ENCODE data around the gene PRMT7. TPM values are rescaled to one million over a fixed set of nuclear protein-coding genes. Genes with fewer than 3 reads are reported as not detected.

PRMT7 gene
- total RNA-seq: 42.7 and 42.8 TPM in 2 replicates

GRCh38 chr16:68310774-68311511 lies at the start of gene PRMT7, which contains the start of gene SLC7A6OS:
TSS of gene PRMT7 (plus strand) at chr16:68311019. CDS start at chr16:68315980, 4,961 bp downstream.
TSS of gene SLC7A6OS (minus strand) at chr16:68310946. CDS start at chr16:68310926, 20 bp downstream.
- peak within 1 kb of the TSS; percentile 96 for H3K4me3 ChIP-seq (ENCODE audit: low read depth, low read length)
- peak; percentile 92 for DNase-seq (ENCODE audit: low read depth)
- peak; percentile 15 for TF ChIP-seq CTCF (IDR thresholded peaks at IDR 0.05; ENCODE audit: insufficient read depth, low read depth, low read length)

GRCh38 chr16:68263559-68264127 lies 47.2 kb upstream of the PRMT7 start:
- no peak for DNase-seq (ENCODE audit: low read depth)
- H3K4me3 ChIP-seq (ENCODE audit: low read depth, low read length): peak overlapping the region; percentile 93
- no peak for TF ChIP-seq CTCF (IDR thresholded peaks at IDR 0.05; ENCODE audit: insufficient read depth, low read depth, low read length)

- DNase-seq (ENCODE audit: low read depth): peak; percentile 75
- peak within 1 kb of the TSS; percentile 93 for H3K4me3 ChIP-seq (ENCODE audit: low read depth, low read length)
- TF ChIP-seq CTCF (IDR thresholded peaks at IDR 0.05; ENCODE audit: insufficient read depth, low read depth, low read length): peak; percentile 64
Observed at GRCh38 chr16:68264128-68265077, 46.4 kb upstream of the PRMT7 start, which contains the start of gene SLC7A6. TSS of gene SLC7A6 (plus strand) at chr16:68264526. CDS start at chr16:68274727, 10,201 bp downstream.

GRCh38 chr16:68265078-68265920 lies 45.5 kb upstream of the PRMT7 start:
- DNase-seq (ENCODE audit: low read depth): peak; percentile 82
- TF ChIP-seq CTCF (IDR thresholded peaks at IDR 0.05; ENCODE audit: insufficient read depth, low read depth, low read length): no peak
- H3K4me3 ChIP-seq (ENCODE audit: low read depth, low read length): peak overlapping the region; percentile 93

- no peak overlapping the region for H3K4me3 ChIP-seq (ENCODE audit: low read depth, low read length)
- TF ChIP-seq CTCF (IDR thresholded peaks at IDR 0.05; ENCODE audit: insufficient read depth, low read depth, low read length): no peak
- no peak for DNase-seq (ENCODE audit: low read depth)
Observed at GRCh38 chr16:68267612-68268405, 43.0 kb upstream of the PRMT7 start.
